Loucy (cell line): ENCODE data around the gene LINC00237.

Experiments used
- H2AFZ ChIP-seq: fragments of 200-600 bp; sonication (generic); 2 replicates; pipeline ENCODE4 v1.6.0; 2016; ENCODE audit warnings: antibody characterized with exemption, mild to moderate bottlenecking, low read length, moderate library complexity
- H3F3A ChIP-seq: fragments of 200-600 bp; 2 replicates; pipeline ENCODE4 v1.6.0; 2016; ENCODE audit warnings: antibody characterized with exemption, low read depth, mild to moderate bottlenecking
- H3K27me3 ChIP-seq: fragments of 200-600 bp; sonication (generic); 2 replicates; pipeline ENCODE4 v1.6.1; 2014; ENCODE audit warnings: low read length, mild to moderate bottlenecking; ENCODE audit not compliant: insufficient read depth, poor library complexity, severe bottlenecking
- H3K36me3 ChIP-seq: fragments of 200-600 bp; sonication (generic); 2 replicates; pipeline ENCODE4 v1.6.1; 2016; ENCODE audit warnings: low read length; ENCODE audit not compliant: insufficient read depth
- H3K4me1 ChIP-seq: fragments of 200-600 bp; sonication (generic); 2 replicates; pipeline ENCODE4 v1.5.1; 2014; ENCODE audit warnings: low read length, mild to moderate bottlenecking; ENCODE audit not compliant: insufficient read depth, poor library complexity, severe bottlenecking
- H3K4me2 ChIP-seq: fragments of 200-600 bp; sonication (generic); 2 replicates; pipeline ENCODE4 v1.6.0; 2014; ENCODE audit warnings: antibody characterized with exemption, low read length, low read depth, mild to moderate bottlenecking; ENCODE audit not compliant: poor library complexity, severe bottlenecking
- H3K4me3 ChIP-seq: fragments of 200-600 bp; sonication (generic); 2 replicates; pipeline ENCODE4 v1.5.1; 2014; ENCODE audit warnings: low read length, mild to moderate bottlenecking, mixed read lengths; ENCODE audit not compliant: poor library complexity, severe bottlenecking
- H3K79me2 ChIP-seq: fragments of 200-600 bp; sonication (generic); 2 replicates; pipeline ENCODE4 v1.6.1; 2014; ENCODE audit warnings: low read length; ENCODE audit not compliant: insufficient read depth
- H3K9ac ChIP-seq: fragments of 200-600 bp; sonication (generic); 2 replicates; pipeline ENCODE4 v1.6.0; 2014; ENCODE audit warnings: mild to moderate bottlenecking, low read depth, low read length, moderate library complexity; ENCODE audit not compliant: poor library complexity, severe bottlenecking
- H3K9me2 ChIP-seq: fragments of 200-600 bp; sonication (generic); replicated peaks from 2 replicates; pipeline ENCODE4 v1.6.1; 2016; ENCODE audit warnings: low read depth, low read length, mixed read lengths
- H3K9me3 ChIP-seq: fragments of 200-600 bp; sonication (generic); 2 replicates; pipeline ENCODE4 v1.6.1; 2014; ENCODE audit warnings: mild to moderate bottlenecking, antibody characterized with exemption, low read length, low read depth; ENCODE audit not compliant: insufficient read depth
- H4K20me1 ChIP-seq: fragments of 200-600 bp; sonication (generic); 2 replicates; pipeline ENCODE4 v1.6.0; 2014; ENCODE audit warnings: antibody characterized with exemption, low read length, mild to moderate bottlenecking; ENCODE audit not compliant: insufficient read depth, poor library complexity, severe bottlenecking
- EZH2phosphoT487 ChIP-seq: fragments of 200-600 bp; IDR thresholded peaks from 2 replicates; pipeline ENCODE4 v1.6.1; 2018; ENCODE audit warnings: antibody characterized with exemption, mild to moderate bottlenecking, moderate library complexity, borderline replicate concordance
- TF ChIP-seq, protein P1 (sequence below): fragments of 200-600 bp; sonication (generic); conservative IDR thresholded peaks from 2 replicates; pipeline ENCODE4 v1.5.1; 2014; ENCODE audit warnings: mild to moderate bottlenecking, antibody characterized with exemption, low read length

Gene LINC00237

DNA sequence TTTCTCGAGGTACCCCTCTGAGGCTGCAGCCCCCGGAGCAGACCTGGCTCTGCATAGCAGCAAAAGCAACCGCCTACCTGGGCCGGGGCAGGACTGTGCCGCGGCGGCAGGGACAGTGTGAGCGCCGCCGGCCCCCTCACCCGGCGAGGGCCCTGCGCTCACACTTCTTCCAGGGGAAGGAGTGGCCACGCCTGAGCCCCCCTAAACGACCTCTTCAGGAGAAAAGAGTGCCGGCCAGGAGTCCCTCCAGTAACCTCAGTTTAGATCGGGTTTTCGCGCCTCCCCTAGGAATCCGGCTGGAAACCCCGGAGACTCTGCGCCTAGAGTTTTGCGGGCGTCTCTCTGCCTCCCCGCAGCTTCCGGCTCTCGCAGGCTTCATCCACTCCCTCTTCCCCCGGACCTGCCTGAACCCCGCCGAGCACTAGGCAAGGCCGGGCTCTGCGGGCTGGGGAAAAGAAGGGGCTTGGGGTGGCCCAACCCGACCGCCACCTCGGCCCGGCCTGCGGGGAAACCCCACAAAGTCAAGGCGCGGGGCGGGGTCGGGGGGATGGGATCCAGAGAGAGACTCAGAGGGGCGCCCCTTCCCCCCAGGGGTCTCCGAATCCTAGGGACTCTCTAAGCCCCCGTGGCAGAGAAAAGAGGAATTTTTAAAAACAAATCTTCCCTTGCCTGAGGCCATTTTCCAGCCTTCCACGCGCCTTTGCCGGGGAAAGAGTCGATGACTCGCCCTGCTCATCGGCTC, 558 bp downstream of the LINC00237 start:
- H3K9me3 ChIP-seq: no peaks in the 10 kb centered on the region
- no peaks in the 10 kb centered on the region for H3K9me2 ChIP-seq
- H3K4me2 ChIP-seq: no peak overlapping the region
- no peaks in the 10 kb centered on the region for H3K79me2 ChIP-seq
- peaks cover 6% of the 10 kb centered on the region for H3K4me1 ChIP-seq
- TF ChIP-seq, protein P1, sequence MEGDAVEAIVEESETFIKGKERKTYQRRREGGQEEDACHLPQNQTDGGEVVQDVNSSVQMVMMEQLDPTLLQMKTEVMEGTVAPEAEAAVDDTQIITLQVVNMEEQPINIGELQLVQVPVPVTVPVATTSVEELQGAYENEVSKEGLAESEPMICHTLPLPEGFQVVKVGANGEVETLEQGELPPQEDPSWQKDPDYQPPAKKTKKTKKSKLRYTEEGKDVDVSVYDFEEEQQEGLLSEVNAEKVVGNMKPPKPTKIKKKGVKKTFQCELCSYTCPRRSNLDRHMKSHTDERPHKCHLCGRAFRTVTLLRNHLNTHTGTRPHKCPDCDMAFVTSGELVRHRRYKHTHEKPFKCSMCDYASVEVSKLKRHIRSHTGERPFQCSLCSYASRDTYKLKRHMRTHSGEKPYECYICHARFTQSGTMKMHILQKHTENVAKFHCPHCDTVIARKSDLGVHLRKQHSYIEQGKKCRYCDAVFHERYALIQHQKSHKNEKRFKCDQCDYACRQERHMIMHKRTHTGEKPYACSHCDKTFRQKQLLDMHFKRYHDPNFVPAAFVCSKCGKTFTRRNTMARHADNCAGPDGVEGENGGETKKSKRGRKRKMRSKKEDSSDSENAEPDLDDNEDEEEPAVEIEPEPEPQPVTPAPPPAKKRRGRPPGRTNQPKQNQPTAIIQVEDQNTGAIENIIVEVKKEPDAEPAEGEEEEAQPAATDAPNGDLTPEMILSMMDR: no peak
- no peak for TF ChIP-seq EZH2phosphoT487
- H3F3A ChIP-seq: no peaks in the 10 kb centered on the region
- H4K20me1 ChIP-seq: no peaks in the 10 kb centered on the region
- no peak overlapping the region for H3K4me3 ChIP-seq
- no peak overlapping the region for H2AFZ ChIP-seq
- no peak overlapping the region for H3K9ac ChIP-seq
- H3K36me3 ChIP-seq: no peaks in the 10 kb centered on the region
- H3K27me3 ChIP-seq: no peaks in the 10 kb centered on the region

DNA sequence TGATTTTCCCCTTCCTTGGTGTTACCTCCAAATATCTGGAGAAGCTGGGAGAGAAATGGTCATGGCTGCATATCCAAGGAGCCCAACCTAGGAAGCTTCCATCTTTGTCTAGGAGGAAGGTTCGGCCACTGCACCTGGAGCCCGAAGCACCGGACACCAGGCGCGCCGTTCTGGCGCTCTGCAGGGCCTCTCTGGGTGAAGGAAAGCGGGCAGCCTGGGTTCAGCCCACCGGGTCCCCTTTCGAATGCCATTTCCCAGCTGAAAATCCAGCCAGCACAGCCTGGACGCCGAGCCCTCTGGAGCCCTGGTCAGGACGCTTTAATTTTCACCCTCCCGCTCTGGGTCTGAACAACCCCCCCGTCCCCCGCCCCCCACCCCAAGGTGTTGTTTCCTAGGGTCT, 1.2 kb downstream of the LINC00237 start:
- Histone ChIP-seq H3K27me3 (no peaks in the 10 kb centered on the region), H3F3A (no peaks in the 10 kb centered on the region), H3K36me3 (no peaks in the 10 kb centered on the region), H2AFZ (no peak overlapping the region), H3K4me1 (peaks cover 6% of the 10 kb centered on the region), H3K9ac (no peak overlapping the region), H3K4me3 (no peak overlapping the region), H3K4me2 (no peak overlapping the region), H3K9me3 (no peaks in the 10 kb centered on the region), H3K9me2 (no peaks in the 10 kb centered on the region), H4K20me1 (no peaks in the 10 kb centered on the region), H3K79me2 (no peaks in the 10 kb centered on the region)
- no peak for TF ChIP-seq EZH2phosphoT487
- TF ChIP-seq, protein P1: no peak

DNA sequence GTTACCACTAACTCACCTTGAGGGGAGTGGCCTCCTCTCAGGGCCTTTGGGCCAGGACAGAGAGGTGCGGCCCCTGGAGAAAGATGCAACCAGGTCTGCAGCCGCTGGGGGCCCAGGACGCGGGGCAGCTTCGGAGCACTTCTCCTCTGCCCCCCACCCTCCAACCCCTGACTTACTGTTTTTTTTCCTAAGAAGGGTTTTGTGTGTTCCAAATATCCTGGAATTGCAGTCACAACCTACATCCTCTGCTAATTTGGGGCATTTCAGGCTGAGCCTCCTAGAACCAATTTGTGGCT, 1.7 kb downstream of the LINC00237 start:
- H3K9me3 ChIP-seq: no peaks in the 10 kb centered on the region
- no peak overlapping the region for H2AFZ ChIP-seq
- no peaks in the 10 kb centered on the region for H3K27me3 ChIP-seq
- H3K79me2 ChIP-seq: no peaks in the 10 kb centered on the region
- H3K4me1 ChIP-seq: peaks cover 6% of the 10 kb centered on the region
- no peak overlapping the region for H3K4me3 ChIP-seq
- H3K36me3 ChIP-seq: no peaks in the 10 kb centered on the region
- no peak for TF ChIP-seq EZH2phosphoT487
- TF ChIP-seq, protein P1: no peak
- no peaks in the 10 kb centered on the region for H3F3A ChIP-seq
- no peak overlapping the region for H3K4me2 ChIP-seq
- H4K20me1 ChIP-seq: no peaks in the 10 kb centered on the region
- H3K9me2 ChIP-seq: no peaks in the 10 kb centered on the region
- H3K9ac ChIP-seq: no peak overlapping the region
